A673 (cell line): ENCODE results near the gene RAB4A.

Experiments used
- CTCF ChIP-seq: fragments of 300-800, 200-600 bp; sonication (generic); conservative IDR thresholded peaks from 2 replicates; pipeline ENCODE4 v1.5.1; 2017; ENCODE audit warnings: low read depth, mild to moderate bottlenecking, antibody characterized with exemption, low read length, moderate library complexity, mixed read lengths
- EZH2 ChIP-seq: fragments of 200-600 bp; sonication (generic); IDR thresholded peaks from 2 replicates; pipeline ENCODE4 v1.6.1; 2017; ENCODE audit warnings: borderline replicate concordance, low read depth, mild to moderate bottlenecking, mixed read lengths, antibody characterized with exemption, low read length; ENCODE audit not compliant: poor library complexity, severe bottlenecking

- TF ChIP-seq CTCF (0 out of 2 replicates have a peak, but pooled peaks have one; percentile 29), EZH2 (no peak)
These were observed 693 bp downstream of the RAB4A start for GRCh38 chr1:229271448-229272159.
